Gastrocnemius medialis (tissue), 4 donors: ENCODE data around the gene DCTN1. TPM values are rescaled to one million over a fixed set of nuclear protein-coding genes. Genes with fewer than 3 reads are reported as not detected.

ENCODE experiments used
- ATAC-seq, 2 donors: fragments of 150-250 bp; one replicate each; pipeline ENCODE4 v1.9.1; 2016
- DNase-seq, 2 donors: peaks; one replicate each; pipeline ENCODE4 v3.0.0-alpha.2; 2019
- H3K27ac ChIP-seq, 4 donors: fragments of 200-600 bp; sonication (generic); 1 replicate in 1 of 4; 2 replicates in 3 of 4; pipeline ENCODE4 v1.5.1; 2016 to 2018; ENCODE audit warnings: mild to moderate bottlenecking in 2 of 4, moderate library complexity in 1 of 4
- H3K27me3 ChIP-seq, 3 donors: fragments of 200-600 bp; sonication (generic) in 2 of 3; 1 replicate in 1 of 3; 2 replicates in 2 of 3; pipeline versions ENCODE4 v1.5.1 to v1.6.0; 2016 to 2019; ENCODE audit warnings: mild to moderate bottlenecking in 1 of 3, moderate library complexity in 1 of 3
- H3K36me3 ChIP-seq, 2 donors: fragments of 200-600 bp; sonication (generic) in 1 of 2; one replicate each; pipeline ENCODE4 v1.5.1; 2017 to 2018
- H3K4me1 ChIP-seq, 2 donors: fragments of 200-600 bp; sonication (generic) in 1 of 2; one replicate each; pipeline ENCODE4 v1.5.1; 2016 to 2017; ENCODE audit warnings: mild to moderate bottlenecking in 2 of 2
- H3K4me3 ChIP-seq, 4 donors: fragments of 200-600 bp; sonication (generic) in 3 of 4; 1 replicate in 1 of 4; 2 replicates in 3 of 4; pipeline ENCODE4 v1.5.1; 2016 to 2019; ENCODE audit warnings: mild to moderate bottlenecking in 2 of 4
- H3K9me3 ChIP-seq, 3 donors: fragments of 200-600 bp; sonication (generic) in 2 of 3; 1 replicate in 1 of 3; 2 replicates in 2 of 3; pipeline ENCODE4 v1.5.1; 2016 to 2019
- POLR2A ChIP-seq, 2 donors: fragments of 450-650 bp; IDR thresholded peaks; one replicate each; pipeline ENCODE4 v1.6.1; 2017; ENCODE audit warnings: antibody characterized with exemption in 2 of 2, mild to moderate bottlenecking in 2 of 2, moderate library complexity in 2 of 2
- in situ Hi-C, 4 donors: fragments of 200-750 bp; cut with MboI; loops; one replicate each; pipeline versions ENCODE4 v1.15.0 to v1.8.0; 2017; ENCODE audit warnings: low sequenced_read_pairs in 4 of 4
- intact Hi-C: fragments of 100-400 bp; cut with DNase I; formaldehyde crosslinking; loops from one replicate; pipeline ENCODE4 v1.15.1; 2023; ENCODE audit warnings: low total_unique reads
- total RNA-seq, 4 donors: library from RNA; depleted of rRNA; stranded (reverse); fragments of >200 nt; gene quantifications; one replicate each; pipeline versions ENCODE4 v1.1.0 to v1.2.3, GENCODE V29; 2016
- TF ChIP-seq, protein P1 (sequence below), 5 experiments: fragments of 450-650 bp in 3 of 5; fragments of 200-600 bp in 2 of 5; sonication (generic) in 2 of 5; IDR thresholded peaks in 4 of 5; conservative IDR thresholded peaks in 1 of 5; 1 replicate in 4 of 5; 2 replicates in 1 of 5; pipeline ENCODE4 v1.5.1; 2016 to 2019; ENCODE audit warnings: antibody characterized with exemption in 5 of 5, mild to moderate bottlenecking in 3 of 5, moderate library complexity in 3 of 5

DCTN1 gene
- total RNA-seq, 4 donors from 2014 or later, result 89.8 to 127 (median 103) TPM

DNA sequence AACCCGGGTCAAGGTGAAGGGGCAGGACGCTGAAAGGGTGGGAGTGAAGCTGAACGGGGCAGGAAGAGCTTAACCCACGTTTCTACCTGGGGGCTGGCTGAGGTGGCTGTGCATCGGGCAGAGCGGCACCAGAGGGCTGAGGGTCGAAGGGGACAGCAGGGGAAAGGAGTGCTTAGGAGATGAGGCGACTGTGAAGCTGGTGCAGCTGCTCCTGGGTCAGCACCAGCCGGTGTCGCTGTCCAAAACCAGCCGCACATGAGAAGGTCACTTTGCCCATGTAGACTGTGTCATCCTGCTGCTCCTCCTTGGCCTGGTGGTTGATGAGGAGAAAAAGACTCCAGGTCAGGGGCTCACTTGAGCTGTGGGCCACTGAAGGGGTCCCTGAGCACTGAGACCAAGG, 18.8 kb downstream of the DCTN1 start:
- Histone ChIP-seq H3K4me3 (no peak overlapping the region), H3K4me1 (no peaks in the 10 kb centered on the region), H3K9me3 (no peaks in the 10 kb centered on the region), H3K27me3 (no peaks in the 10 kb centered on the region), H3K36me3 (peaks cover 0 to 95% of the 10 kb centered on the region in 2 donors), H3K27ac (no peak overlapping the region)
- in situ Hi-C loops (no loop called here), intact Hi-C loops (no loop called here)
- ATAC-seq (no peak), DNase-seq (no peak)
- TF ChIP-seq POLR2A (IDR thresholded peaks at IDR 0.05), result no peak
- TF ChIP-seq, protein P1, sequence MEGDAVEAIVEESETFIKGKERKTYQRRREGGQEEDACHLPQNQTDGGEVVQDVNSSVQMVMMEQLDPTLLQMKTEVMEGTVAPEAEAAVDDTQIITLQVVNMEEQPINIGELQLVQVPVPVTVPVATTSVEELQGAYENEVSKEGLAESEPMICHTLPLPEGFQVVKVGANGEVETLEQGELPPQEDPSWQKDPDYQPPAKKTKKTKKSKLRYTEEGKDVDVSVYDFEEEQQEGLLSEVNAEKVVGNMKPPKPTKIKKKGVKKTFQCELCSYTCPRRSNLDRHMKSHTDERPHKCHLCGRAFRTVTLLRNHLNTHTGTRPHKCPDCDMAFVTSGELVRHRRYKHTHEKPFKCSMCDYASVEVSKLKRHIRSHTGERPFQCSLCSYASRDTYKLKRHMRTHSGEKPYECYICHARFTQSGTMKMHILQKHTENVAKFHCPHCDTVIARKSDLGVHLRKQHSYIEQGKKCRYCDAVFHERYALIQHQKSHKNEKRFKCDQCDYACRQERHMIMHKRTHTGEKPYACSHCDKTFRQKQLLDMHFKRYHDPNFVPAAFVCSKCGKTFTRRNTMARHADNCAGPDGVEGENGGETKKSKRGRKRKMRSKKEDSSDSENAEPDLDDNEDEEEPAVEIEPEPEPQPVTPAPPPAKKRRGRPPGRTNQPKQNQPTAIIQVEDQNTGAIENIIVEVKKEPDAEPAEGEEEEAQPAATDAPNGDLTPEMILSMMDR (IDR thresholded peaks at IDR 0.05 in 4 of 5, conservative IDR thresholded peaks at IDR 0.05 in 1 of 5), result no peak

DNA sequence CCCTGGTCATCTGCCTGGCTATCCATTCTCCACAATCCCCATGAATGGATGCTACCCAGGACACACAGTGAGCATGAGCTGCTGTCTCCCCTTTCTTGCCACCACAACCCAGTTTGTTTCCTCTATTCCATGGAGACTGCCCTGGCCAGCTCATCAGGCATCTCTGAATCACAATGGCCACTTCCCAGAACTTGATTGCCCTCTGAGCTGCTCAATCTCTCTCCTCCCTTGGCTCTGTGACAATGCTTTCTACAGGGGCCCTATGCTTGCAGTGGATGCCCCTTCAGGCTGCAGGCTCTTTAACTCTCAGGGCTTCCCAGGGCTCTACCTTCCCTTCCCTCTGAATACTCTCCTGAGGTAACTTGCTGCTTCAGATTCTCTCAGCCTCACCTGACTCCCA, 22.5 kb downstream of the DCTN1 start:
- intact Hi-C loops, result no loop called here
- no peaks in the 10 kb centered on the region for H3K27me3 ChIP-seq
- no peak for DNase-seq
- no peak for ATAC-seq
- no peaks in the 10 kb centered on the region for H3K9me3 ChIP-seq
- H3K4me1 ChIP-seq, result no peaks in the 10 kb centered on the region
- H3K27ac ChIP-seq, result no peak overlapping the region
- in situ Hi-C loops, result no loop called here
- H3K4me3 ChIP-seq, result no peak overlapping the region
- TF ChIP-seq, protein P1 (IDR thresholded peaks at IDR 0.05 in 4 of 5, conservative IDR thresholded peaks at IDR 0.05 in 1 of 5), result no peak
- no peak for TF ChIP-seq POLR2A (IDR thresholded peaks at IDR 0.05)
- H3K36me3 ChIP-seq, result peaks cover 0 to 58% of the 10 kb centered on the region in 2 donors

DNA sequence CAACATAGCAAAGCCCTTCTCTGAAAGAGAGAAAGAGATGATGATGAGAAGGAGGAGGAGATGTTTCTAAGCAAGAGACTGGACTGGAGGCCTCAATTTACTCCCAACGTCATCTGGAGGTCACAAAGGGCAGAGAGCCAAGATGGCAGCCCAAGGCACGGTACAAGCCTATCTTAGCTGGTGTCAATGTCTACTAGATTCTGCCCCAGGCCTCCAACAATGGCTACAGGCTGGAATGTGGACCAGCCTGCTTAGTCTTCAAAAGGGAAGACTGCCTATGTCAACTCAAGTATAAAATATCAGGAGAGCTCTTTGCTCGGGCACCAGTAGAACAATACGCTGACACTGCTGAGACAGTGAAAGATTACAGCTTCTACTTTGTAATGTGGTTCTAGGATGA, 30.2 kb downstream of the DCTN1 start:
- DNase-seq (no peak), ATAC-seq (no peak)
- Histone ChIP-seq H3K4me1 (no peaks in the 10 kb centered on the region), H3K36me3 (no peaks in the 10 kb centered on the region), H3K4me3 (no peak overlapping the region), H3K27ac (no peak overlapping the region), H3K9me3 (no peaks in the 10 kb centered on the region), H3K27me3 (no peaks in the 10 kb centered on the region)
- TF ChIP-seq, protein P1 (IDR thresholded peaks at IDR 0.05 in 4 of 5, conservative IDR thresholded peaks at IDR 0.05 in 1 of 5), result no peak
- TF ChIP-seq POLR2A (IDR thresholded peaks at IDR 0.05), result no peak
- intact Hi-C loops (no loop called here), in situ Hi-C loops (loop anchor here in 2 of 4 donors (25.0 kb wide), 1 partner anchor 538 kb away; no protein-coding TSS in a partner anchor)

DNA sequence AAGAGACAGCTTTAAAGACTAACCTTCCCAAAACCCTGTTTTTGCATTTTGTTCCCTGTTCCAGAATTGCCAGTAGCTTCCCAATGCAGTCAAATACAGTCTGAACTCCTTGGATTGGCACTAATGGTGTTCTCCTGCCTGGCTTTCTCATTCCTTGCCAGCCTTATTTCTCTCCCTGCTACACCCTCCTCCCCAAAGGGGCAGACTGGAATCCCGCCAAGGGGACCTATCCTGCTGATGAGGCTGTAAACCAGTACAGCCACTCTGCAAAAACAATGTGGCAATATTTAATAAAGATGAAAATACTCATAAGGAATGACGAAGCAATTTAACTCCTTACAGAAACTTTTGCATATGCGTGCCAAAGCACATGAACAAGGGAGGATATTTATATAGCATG, 32.4 kb downstream of the DCTN1 start:
- intact Hi-C loops, result no loop called here
- Histone ChIP-seq H3K4me1 (no peaks in the 10 kb centered on the region), H3K36me3 (no peaks in the 10 kb centered on the region), H3K9me3 (no peaks in the 10 kb centered on the region), H3K27ac (no peak overlapping the region), H3K27me3 (no peaks in the 10 kb centered on the region), H3K4me3 (no peak overlapping the region)
- TF ChIP-seq POLR2A (IDR thresholded peaks at IDR 0.05), result no peak
- TF ChIP-seq, protein P1 (IDR thresholded peaks at IDR 0.05 in 4 of 5, conservative IDR thresholded peaks at IDR 0.05 in 1 of 5), result no peak
- in situ Hi-C loops, result loop anchor here in 2 of 4 donors (25.0 kb wide), 1 partner anchor 535 kb away; no protein-coding TSS in a partner anchor
- DNase-seq (no peak), ATAC-seq (no peak)

DNA sequence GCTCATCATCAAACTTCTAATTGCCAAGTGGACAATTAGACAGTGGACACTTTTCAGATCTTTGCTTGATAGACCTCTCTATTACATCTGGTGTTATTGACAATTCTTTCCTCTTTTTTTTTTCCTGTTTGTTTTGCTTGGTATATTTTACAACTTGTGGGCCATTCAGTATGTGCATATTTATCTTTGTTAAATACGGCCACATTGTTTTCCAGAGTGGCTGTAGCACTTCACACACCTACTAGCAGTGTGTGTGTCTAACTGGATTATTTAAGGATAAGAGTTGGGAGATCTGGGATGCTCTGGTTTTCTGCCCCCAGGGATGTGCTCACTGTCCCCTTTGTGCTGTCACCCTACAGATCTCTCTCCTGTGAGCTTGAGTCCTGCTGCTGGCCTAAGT, 32.8 kb downstream of the DCTN1 start:
- no peak overlapping the region for H3K27ac ChIP-seq
- no peaks in the 10 kb centered on the region for H3K4me1 ChIP-seq
- intact Hi-C loops, result no loop called here
- no peak for TF ChIP-seq POLR2A (IDR thresholded peaks at IDR 0.05)
- TF ChIP-seq, protein P1 (IDR thresholded peaks at IDR 0.05 in 4 of 5, conservative IDR thresholded peaks at IDR 0.05 in 1 of 5), result no peak
- H3K36me3 ChIP-seq, result no peaks in the 10 kb centered on the region
- no peaks in the 10 kb centered on the region for H3K27me3 ChIP-seq
- H3K9me3 ChIP-seq, result no peaks in the 10 kb centered on the region
- DNase-seq (no peak), ATAC-seq (no peak)
- H3K4me3 ChIP-seq, result no peak overlapping the region
- in situ Hi-C loops, result loop anchor here in 2 of 4 donors (25.0 kb wide), 1 partner anchor 535 kb away; no protein-coding TSS in a partner anchor
